IMR-90 (cell line): Measurements from ENCODE around the gene SLC9B1. TPM values are rescaled to one million over a fixed set of nuclear protein-coding genes. Genes with fewer than 3 reads are reported as not detected.

Experiments used
- ATAC-seq: fragments of 200-7000 bp; cut with Tn5 transposase; 2 replicates; pipeline ENCODE4 v1.9.1; 2020; ENCODE audit warnings: low read depth, mild to moderate bottlenecking, moderate library complexity
- BruUV-seq: library from RNA; stranded (reverse); fragments of 400-500 nt; replicated peaks from 2 replicates; lab custom pipeline; 2021; lab: Mats Ljungman, UMichigan
- CTCF ChIA-PET: fragments of 300-600 bp; formaldehyde crosslinking; extraction: SDS; loops from one replicate; lab custom pipeline; 2021; ENCODE audit warnings: antibody characterized with exemption; lab: Yijun Ruan, JAX
- POLR2A ChIA-PET: fragments of 300-600 bp; sonication (Branson Sonifier 250); formaldehyde crosslinking; loops from one replicate; lab custom pipeline; 2022; ENCODE audit warnings: antibody characterized with exemption; ENCODE audit not compliant: unreplicated experiment; lab: Charles Lee
- DNase-seq: peaks from one replicate; pipeline ENCODE4 v3.0.0; 2013
- H2AFZ ChIP-seq: replicated peaks from 2 replicates; pipeline ENCODE3; 2013; ENCODE audit warnings: low read length, mild to moderate bottlenecking; ENCODE audit not compliant: poor library complexity
- H2AK5ac ChIP-seq: 2 replicates; pipeline ENCODE4 v1.6.1; 2013; ENCODE audit warnings: low read depth, low read length, inconsistent platforms
- H2AK9ac ChIP-seq: replicated peaks from 2 replicates; pipeline ENCODE3; 2013; ENCODE audit warnings: mild to moderate bottlenecking, low read depth, low read length, moderate library complexity; ENCODE audit not compliant: poor library complexity
- H2BK120ac ChIP-seq: 2 replicates; pipeline ENCODE4 v1.6.1; 2013; ENCODE audit warnings: low read depth, low read length, inconsistent platforms
- H2BK15ac ChIP-seq: 3 replicates; pipeline ENCODE4 v1.6.1; 2013; ENCODE audit warnings: low read depth, low read length, inconsistent platforms
- H2BK20ac ChIP-seq: 2 replicates; pipeline ENCODE4 v1.6.1; 2013; ENCODE audit warnings: low read depth, mild to moderate bottlenecking, inconsistent platforms, low read length, moderate library complexity
- H2BK5ac ChIP-seq: 2 replicates; pipeline ENCODE4 v1.6.1; 2013; ENCODE audit warnings: mild to moderate bottlenecking, low read depth, low read length, inconsistent platforms; ENCODE audit not compliant: poor library complexity, severe bottlenecking
- H3K14ac ChIP-seq: replicated peaks from 2 replicates; pipeline ENCODE4 v1.6.1; 2013; ENCODE audit warnings: low read depth, low read length, inconsistent platforms
- H3K18ac ChIP-seq: 2 replicates; pipeline ENCODE4 v1.6.1; 2013; ENCODE audit warnings: low read depth, low read length, control low read depth
- H3K23ac ChIP-seq: 2 replicates; pipeline ENCODE4 v1.6.1; 2013; ENCODE audit warnings: low read depth, low read length, inconsistent platforms
- H3K27ac ChIP-seq: 2 replicates; pipeline ENCODE4 v1.5.1; 2013; ENCODE audit warnings: mild to moderate bottlenecking, control low read depth, low read length; ENCODE audit not compliant: insufficient read depth
- H3K27me3 ChIP-seq: 2 replicates; pipeline ENCODE4 v1.6.1; 2013; ENCODE audit warnings: low read length; ENCODE audit not compliant: control insufficient read depth, insufficient read depth
- H3K36me3 ChIP-seq: 2 replicates; pipeline ENCODE4 v1.6.1; 2013; ENCODE audit warnings: low read length, mixed read lengths; ENCODE audit not compliant: control insufficient read depth, insufficient read depth
- H3K4ac ChIP-seq: 2 replicates; pipeline ENCODE4 v1.6.1; 2013; ENCODE audit warnings: low read depth, low read length, inconsistent platforms
- H3K4me1 ChIP-seq: 2 replicates; pipeline ENCODE4 v1.6.1; 2013; ENCODE audit warnings: low read length, mixed read lengths; ENCODE audit not compliant: control insufficient read depth, insufficient read depth
- H3K4me2 ChIP-seq: 2 replicates; pipeline ENCODE4 v1.6.1; 2013; ENCODE audit warnings: low read depth, mild to moderate bottlenecking, control low read depth, low read length, moderate library complexity
- H3K4me3 ChIP-seq: 2 replicates; pipeline ENCODE4 v1.5.1; 2013; ENCODE audit warnings: low read depth, mild to moderate bottlenecking, control low read depth, low read length, moderate library complexity; ENCODE audit not compliant: insufficient read depth
- H3K56ac ChIP-seq: 2 replicates; pipeline ENCODE4 v1.6.1; 2013; ENCODE audit warnings: low read length, inconsistent platforms; ENCODE audit not compliant: insufficient read depth; ENCODE audit errors: extremely low read depth
- H3K79me1 ChIP-seq, 2 experiments: 2 replicates each; pipeline ENCODE4 v1.6.1; 2013; ENCODE audit warnings: low read length in 2 of 2, inconsistent platforms in 1 of 2, low read depth in 1 of 2
- H3K9ac ChIP-seq: 2 replicates; pipeline ENCODE4 v1.6.1; 2013; ENCODE audit warnings: low read depth, low read length, control low read depth
- H3K9me1 ChIP-seq: 2 replicates; pipeline ENCODE4 v1.6.1; 2013; ENCODE audit warnings: low read length, inconsistent platforms; ENCODE audit not compliant: insufficient read depth
- H3K9me3 ChIP-seq: 2 replicates; pipeline ENCODE4 v1.6.1; 2013; ENCODE audit warnings: low read length; ENCODE audit not compliant: control insufficient read depth, insufficient read depth
- H4K20me1 ChIP-seq: 2 replicates; pipeline ENCODE4 v1.6.1; 2013; ENCODE audit warnings: low read length, inconsistent platforms; ENCODE audit not compliant: insufficient read depth
- H4K5ac ChIP-seq: 2 replicates; pipeline ENCODE4 v1.6.1; 2013; ENCODE audit warnings: mild to moderate bottlenecking, low read depth, low read length, control low read depth
- H4K8ac ChIP-seq, 2 experiments: 2 replicates each; pipeline ENCODE4 v1.6.1; 2013; ENCODE audit warnings: low read depth in 2 of 2, low read length in 2 of 2, control low read depth in 1 of 2, inconsistent platforms in 1 of 2
- H4K91ac ChIP-seq: 2 replicates; pipeline ENCODE4 v1.6.1; 2013; ENCODE audit warnings: low read depth, low read length, inconsistent platforms; ENCODE audit not compliant: insufficient read depth
- BHLHE40 ChIP-seq: fragments of 150-350 bp; IDR thresholded peaks from 2 replicates; pipeline ENCODE4 v1.6.1; 2016; ENCODE audit warnings: mild to moderate bottlenecking, low read depth, low read length
- CEBPB ChIP-seq: IDR thresholded peaks from 2 replicates; pipeline ENCODE4 v1.6.1; 2012; ENCODE audit warnings: low read depth, low read length, improper control_type of control experiment
- CHD1 ChIP-seq: IDR thresholded peaks from 2 replicates; pipeline ENCODE4 v1.6.1; 2012; ENCODE audit warnings: low read depth, low read length, improper control_type of control experiment
- FOS ChIP-seq: fragments of 150-350 bp; IDR thresholded peaks from 2 replicates; pipeline ENCODE4 v1.6.1; 2016; ENCODE audit warnings: low read depth, low read length
- MAFK ChIP-seq: IDR thresholded peaks from 2 replicates; pipeline ENCODE4 v1.6.1; 2012; ENCODE audit warnings: low read depth, low read length, improper control_type of control experiment
- NFE2L2 ChIP-seq: fragments of 150-350 bp; IDR thresholded peaks from 2 replicates; pipeline ENCODE4 v1.6.1; 2016; ENCODE audit warnings: low read depth, mild to moderate bottlenecking, low read length
- POLR2A ChIP-seq: IDR thresholded peaks from 2 replicates; pipeline ENCODE4 v1.6.1; 2012; ENCODE audit warnings: mild to moderate bottlenecking, low read depth, low read length
- SMC3 ChIP-seq: fragments of 150-350 bp; IDR thresholded peaks from 2 replicates; pipeline ENCODE4 v1.6.1; 2016; ENCODE audit warnings: low read depth, mild to moderate bottlenecking, antibody characterized with exemption, low read length, moderate library complexity
- USF2 ChIP-seq: fragments of 150-350 bp; IDR thresholded peaks from 2 replicates; pipeline ENCODE4 v1.6.1; 2017; ENCODE audit warnings: mild to moderate bottlenecking, antibody characterized with exemption, low read length, low read depth
- WGBS, 2 experiments: methylation state at CpG; one replicate each; pipeline versions ENCODE4 v1.1.5 to v1.1.7; 2013; ENCODE audit warnings: missing lambda C conversion rate in 2 of 2; ENCODE audit not compliant: insufficient read length in 1 of 2; ENCODE audit errors: extremely low coverage in 2 of 2; 5-methylcytosine and 5-hydroxymethylcytosine counted together
- dilution Hi-C: fragments of 300-500 bp; cut with HindIII; formaldehyde crosslinking; loops from one replicate; pipeline ENCODE4 v1.14.3; 2018; ENCODE audit warnings: low sequenced_read_pairs; ENCODE audit not compliant: unreplicated experiment
- in situ Hi-C: fragments of 300-500 bp; cut with MboI; formaldehyde crosslinking; loops from 3 replicates; pipeline ENCODE4 v1.14.3; 2019; ENCODE audit warnings: low sequenced_read_pairs, inconsistent platforms, mixed read lengths
- intact Hi-C: fragments of 100-400 bp; cut with micrococcal nuclease; formaldehyde crosslinking; loops from 2 replicates; pipeline ENCODE4 v1.10.0; 2022
- polyA plus RNA-seq, 3 experiments: library from polyadenylated mRNA; depleted of rRNA; stranded (reverse); fragments of >200 nt; gene quantifications; 2 replicates each; pipeline ENCODE4 v1.2.3, GENCODE V29; 2012; ENCODE audit warnings: low replicate concordance in 1 of 3
- total RNA-seq: library from RNA; depleted of rRNA; stranded (reverse); fragments of >200 nt; gene quantifications from 2 replicates; pipeline ENCODE4 v1.2.3, GENCODE V29; 2012
- TF ChIP-seq, protein P1 (sequence below): conservative IDR thresholded peaks from 2 replicates; pipeline ENCODE4 v1.5.1; 2012; ENCODE audit warnings: mild to moderate bottlenecking, low read depth, low read length, improper control_type of control experiment
- TF ChIP-seq, protein P2 (sequence below): fragments of 150-350 bp; IDR thresholded peaks from 2 replicates; pipeline ENCODE4 v1.6.1; 2016; ENCODE audit warnings: low read depth, mild to moderate bottlenecking, low read length, moderate library complexity, borderline replicate concordance

Gene SLC9B1
- total and polyA plus RNA-seq, 2 of the 4 experiments (the other 2 are of a cell fraction), result 0.07 to 0.18 TPM

DNA sequence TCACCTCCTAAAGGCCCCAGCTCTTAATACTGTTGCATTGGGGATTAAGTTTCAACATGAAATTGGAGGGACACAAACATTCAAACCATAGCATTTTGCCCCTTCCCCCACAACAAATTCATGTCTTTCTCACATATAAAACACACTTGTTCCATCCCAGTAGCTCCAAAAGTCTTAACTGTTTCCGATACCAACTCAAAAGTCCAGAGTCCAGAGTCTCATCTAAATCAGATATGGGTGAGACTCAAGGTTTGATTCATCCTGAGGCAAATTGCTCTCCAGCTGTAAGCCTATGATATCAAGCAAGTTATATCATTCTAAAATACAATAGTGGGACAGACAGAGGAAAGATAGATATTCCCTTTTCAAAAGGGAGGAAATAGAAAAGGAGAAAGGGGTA lies 8.7 kb downstream of the SLC9B1 start:
- peaks cover 7% of the 10 kb centered on the region; the same call in 1 of the 2 replicates for H3K9me1 ChIP-seq
- no peaks in the 10 kb centered on the region for H3K79me1 ChIP-seq
- H2BK120ac ChIP-seq, result no peak overlapping the region
- no peaks in the 10 kb centered on the region for H3K27me3 ChIP-seq
- H3K4me2 ChIP-seq, result no peak overlapping the region
- no peaks in the 10 kb centered on the region for H3K36me3 ChIP-seq
- POLR2A ChIA-PET, result no interaction called here
- no peak overlapping the region for H3K56ac ChIP-seq
- H3K9me3 ChIP-seq, result no peaks in the 10 kb centered on the region
- intact Hi-C loops, result loop anchor here (5.0 kb wide), 1 partner anchor 509 kb away; the partner anchor contains the start of gene NFKB1
- H3K23ac ChIP-seq, result no peak overlapping the region
- whole genome bisulfite sequencing, 2 experiments, result no CpG with 5 or more reads among the region's 1 CpG
- no peak overlapping the region for H2BK20ac ChIP-seq
- CTCF ChIA-PET, result interaction anchor here (0.6 to 1.4 kb wide), 3 partner anchors 28 to 685 kb away, joined by 3 to 5 read pairs (median 4); no protein-coding TSS in a partner anchor
- no peak overlapping the region; the same call in 2 of the 3 replicates for H2BK15ac ChIP-seq
- no peak for DNase-seq
- H4K8ac ChIP-seq, result no peak overlapping the region
- H4K20me1 ChIP-seq, result no peaks in the 10 kb centered on the region
- peaks cover 10% of the 10 kb centered on the region for H3K4me1 ChIP-seq
- H3K4me3 ChIP-seq, result no peak overlapping the region
- in situ Hi-C loops, result no loop called here
- ATAC-seq, result no peak
- no peak overlapping the region for H3K27ac ChIP-seq
- no peak overlapping the region for H2BK5ac ChIP-seq
- no peak overlapping the region for H4K91ac ChIP-seq
- no peak overlapping the region for H3K18ac ChIP-seq
- H2AFZ ChIP-seq, result no peak overlapping the region
- H2AK9ac ChIP-seq, result no peak overlapping the region
- H2AK5ac ChIP-seq, result no peak overlapping the region
- H4K5ac ChIP-seq, result no peak overlapping the region
- dilution Hi-C loops, result loop anchor here (25.0 kb wide), 1 partner anchor 399 kb away; no protein-coding TSS in a partner anchor
- TF ChIP-seq SMC3 (no peak), BHLHE40 (no peak), FOS (no peak), MAFK (no peak), CEBPB (no peak), POLR2A (no peak), USF2 (no peak), CHD1 (no peak), NFE2L2 (no peak)
- TF ChIP-seq, protein P1, sequence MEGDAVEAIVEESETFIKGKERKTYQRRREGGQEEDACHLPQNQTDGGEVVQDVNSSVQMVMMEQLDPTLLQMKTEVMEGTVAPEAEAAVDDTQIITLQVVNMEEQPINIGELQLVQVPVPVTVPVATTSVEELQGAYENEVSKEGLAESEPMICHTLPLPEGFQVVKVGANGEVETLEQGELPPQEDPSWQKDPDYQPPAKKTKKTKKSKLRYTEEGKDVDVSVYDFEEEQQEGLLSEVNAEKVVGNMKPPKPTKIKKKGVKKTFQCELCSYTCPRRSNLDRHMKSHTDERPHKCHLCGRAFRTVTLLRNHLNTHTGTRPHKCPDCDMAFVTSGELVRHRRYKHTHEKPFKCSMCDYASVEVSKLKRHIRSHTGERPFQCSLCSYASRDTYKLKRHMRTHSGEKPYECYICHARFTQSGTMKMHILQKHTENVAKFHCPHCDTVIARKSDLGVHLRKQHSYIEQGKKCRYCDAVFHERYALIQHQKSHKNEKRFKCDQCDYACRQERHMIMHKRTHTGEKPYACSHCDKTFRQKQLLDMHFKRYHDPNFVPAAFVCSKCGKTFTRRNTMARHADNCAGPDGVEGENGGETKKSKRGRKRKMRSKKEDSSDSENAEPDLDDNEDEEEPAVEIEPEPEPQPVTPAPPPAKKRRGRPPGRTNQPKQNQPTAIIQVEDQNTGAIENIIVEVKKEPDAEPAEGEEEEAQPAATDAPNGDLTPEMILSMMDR, result no peak
- TF ChIP-seq, protein P2, sequence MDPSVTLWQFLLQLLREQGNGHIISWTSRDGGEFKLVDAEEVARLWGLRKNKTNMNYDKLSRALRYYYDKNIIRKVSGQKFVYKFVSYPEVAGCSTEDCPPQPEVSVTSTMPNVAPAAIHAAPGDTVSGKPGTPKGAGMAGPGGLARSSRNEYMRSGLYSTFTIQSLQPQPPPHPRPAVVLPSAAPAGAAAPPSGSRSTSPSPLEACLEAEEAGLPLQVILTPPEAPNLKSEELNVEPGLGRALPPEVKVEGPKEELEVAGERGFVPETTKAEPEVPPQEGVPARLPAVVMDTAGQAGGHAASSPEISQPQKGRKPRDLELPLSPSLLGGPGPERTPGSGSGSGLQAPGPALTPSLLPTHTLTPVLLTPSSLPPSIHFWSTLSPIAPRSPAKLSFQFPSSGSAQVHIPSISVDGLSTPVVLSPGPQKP, result no peak
- no peak overlapping the region for H3K9ac ChIP-seq
- H3K14ac ChIP-seq, result no peak overlapping the region
- H3K4ac ChIP-seq, result no peak overlapping the region
- no TSS peak for BruUV-seq
